Omental fat pad (tissue), 4 donors: Measurements from ENCODE around the gene CORIN. TPM values are rescaled to one million over a fixed set of nuclear protein-coding genes. Genes with fewer than 3 reads are reported as not detected.

Source experiments
- ATAC-seq: fragments of 150-250 bp; one replicate; pipeline ENCODE4 v1.9.1; 2016; ENCODE audit warnings: mild to moderate bottlenecking, moderate library complexity; ENCODE audit not compliant: low FRiP score
- DNase-seq: peaks from one replicate; pipeline ENCODE4 v3.0.0-alpha.2; 2019; ENCODE audit warnings: low spot score
- total RNA-seq, 4 donors: library from RNA; depleted of rRNA; stranded (reverse); fragments of >200 nt; gene quantifications; one replicate each; pipeline ENCODE4 v1.1.0, GENCODE V29; 2016
- TF ChIP-seq, protein P1 (sequence below), 3 donors: fragments of 450-650 bp; IDR thresholded peaks; one replicate each; pipeline ENCODE4 v1.5.1; 2016 to 2017; ENCODE audit warnings: antibody characterized with exemption in 3 of 3, mild to moderate bottlenecking in 3 of 3, moderate library complexity in 2 of 3

Gene CORIN
- total RNA-seq, 4 donors from 2014 or later: 0.28 to 0.48 TPM; not detected in 2

DNA sequence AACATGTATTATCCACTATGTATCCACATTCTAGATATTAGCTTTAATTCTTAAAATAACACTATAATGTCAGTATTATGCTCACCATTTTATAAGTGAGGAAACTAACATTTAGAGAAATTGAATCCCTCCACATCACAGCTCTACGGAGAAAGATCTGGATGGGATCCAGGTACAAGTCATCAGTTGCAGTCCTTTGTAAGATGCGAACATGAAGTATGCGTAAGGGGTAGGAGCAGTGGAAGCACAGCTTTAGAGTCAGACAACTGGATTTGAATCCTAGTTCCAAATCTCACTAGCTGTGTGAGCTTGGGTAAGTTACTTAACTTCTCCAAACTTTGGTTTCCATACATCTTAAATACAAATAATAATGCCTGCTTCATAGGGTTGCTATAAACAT, 190.3 kb downstream of the CORIN start:
- TF ChIP-seq, protein P1, sequence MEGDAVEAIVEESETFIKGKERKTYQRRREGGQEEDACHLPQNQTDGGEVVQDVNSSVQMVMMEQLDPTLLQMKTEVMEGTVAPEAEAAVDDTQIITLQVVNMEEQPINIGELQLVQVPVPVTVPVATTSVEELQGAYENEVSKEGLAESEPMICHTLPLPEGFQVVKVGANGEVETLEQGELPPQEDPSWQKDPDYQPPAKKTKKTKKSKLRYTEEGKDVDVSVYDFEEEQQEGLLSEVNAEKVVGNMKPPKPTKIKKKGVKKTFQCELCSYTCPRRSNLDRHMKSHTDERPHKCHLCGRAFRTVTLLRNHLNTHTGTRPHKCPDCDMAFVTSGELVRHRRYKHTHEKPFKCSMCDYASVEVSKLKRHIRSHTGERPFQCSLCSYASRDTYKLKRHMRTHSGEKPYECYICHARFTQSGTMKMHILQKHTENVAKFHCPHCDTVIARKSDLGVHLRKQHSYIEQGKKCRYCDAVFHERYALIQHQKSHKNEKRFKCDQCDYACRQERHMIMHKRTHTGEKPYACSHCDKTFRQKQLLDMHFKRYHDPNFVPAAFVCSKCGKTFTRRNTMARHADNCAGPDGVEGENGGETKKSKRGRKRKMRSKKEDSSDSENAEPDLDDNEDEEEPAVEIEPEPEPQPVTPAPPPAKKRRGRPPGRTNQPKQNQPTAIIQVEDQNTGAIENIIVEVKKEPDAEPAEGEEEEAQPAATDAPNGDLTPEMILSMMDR (IDR thresholded peaks at IDR 0.05): no peak
- DNase-seq (no peak), ATAC-seq (no peak)

DNA sequence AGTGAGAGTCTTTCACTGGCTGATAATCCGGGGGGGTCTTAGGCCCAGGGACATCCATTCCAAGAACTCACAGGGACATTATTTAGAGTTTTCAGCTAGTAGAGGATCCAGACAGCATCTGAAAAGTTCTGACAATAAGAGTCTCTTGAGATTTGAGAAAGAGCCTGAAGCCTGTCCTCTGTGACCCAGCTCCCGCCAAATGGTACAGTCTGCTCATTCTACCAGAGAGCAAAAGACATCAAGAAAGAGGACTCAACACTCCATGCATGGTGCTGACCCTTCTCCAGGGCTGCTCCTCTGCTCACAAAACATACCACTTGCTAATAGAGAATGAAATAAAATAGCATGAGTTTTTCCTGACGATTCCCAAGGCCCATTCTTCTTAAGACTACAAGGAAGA, 190.8 kb downstream of the CORIN start:
- ATAC-seq (no peak), DNase-seq (no peak)
- TF ChIP-seq, protein P1 (IDR thresholded peaks at IDR 0.05): no peak

DNA sequence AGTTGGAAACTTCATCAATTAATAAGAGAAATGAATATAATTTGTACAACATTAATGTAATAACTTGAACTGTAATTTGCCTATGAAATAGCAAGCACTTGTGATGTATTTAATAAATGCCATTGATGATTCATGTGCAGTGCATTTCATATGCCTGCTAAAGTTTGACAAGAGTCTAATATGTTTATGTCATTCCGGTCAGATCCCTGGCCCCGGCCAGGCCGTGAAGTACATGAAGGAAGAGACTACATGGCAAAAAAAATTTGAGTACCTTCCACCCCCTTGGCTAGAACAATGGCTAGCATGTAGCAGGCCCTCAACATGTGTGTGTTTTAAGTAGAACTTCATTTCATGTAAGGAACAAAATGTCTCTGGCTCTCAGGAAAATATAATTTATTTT, 191.5 kb downstream of the CORIN start:
- TF ChIP-seq, protein P1 (IDR thresholded peaks at IDR 0.05): no peak
- no peak for DNase-seq

DNA sequence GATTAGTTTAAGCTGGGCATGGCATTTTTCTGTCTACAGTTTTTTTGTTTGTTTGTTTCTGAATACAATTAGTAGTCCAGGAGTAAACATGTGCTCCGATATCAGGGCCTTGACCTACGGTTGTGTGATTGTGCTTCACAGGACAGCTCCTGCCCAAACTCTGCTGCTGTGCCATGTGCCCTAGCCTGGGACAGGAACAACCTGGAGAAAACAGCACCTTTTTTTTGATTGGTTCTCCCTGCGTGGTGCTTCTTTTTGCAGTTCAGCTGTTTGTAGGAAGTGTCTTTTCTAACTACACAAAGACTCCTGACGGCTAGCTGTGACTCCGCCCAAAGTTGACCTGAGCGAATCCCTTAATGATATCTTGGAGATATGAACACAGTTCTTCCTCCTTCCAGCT, 194.0 kb downstream of the CORIN start:
- DNase-seq (no peak), ATAC-seq (no peak)
- TF ChIP-seq, protein P1 (IDR thresholded peaks at IDR 0.05): no peak

More for the DNA sequence above, 191.5 kb downstream of the CORIN start:
- ATAC-seq: no peak

DNA sequence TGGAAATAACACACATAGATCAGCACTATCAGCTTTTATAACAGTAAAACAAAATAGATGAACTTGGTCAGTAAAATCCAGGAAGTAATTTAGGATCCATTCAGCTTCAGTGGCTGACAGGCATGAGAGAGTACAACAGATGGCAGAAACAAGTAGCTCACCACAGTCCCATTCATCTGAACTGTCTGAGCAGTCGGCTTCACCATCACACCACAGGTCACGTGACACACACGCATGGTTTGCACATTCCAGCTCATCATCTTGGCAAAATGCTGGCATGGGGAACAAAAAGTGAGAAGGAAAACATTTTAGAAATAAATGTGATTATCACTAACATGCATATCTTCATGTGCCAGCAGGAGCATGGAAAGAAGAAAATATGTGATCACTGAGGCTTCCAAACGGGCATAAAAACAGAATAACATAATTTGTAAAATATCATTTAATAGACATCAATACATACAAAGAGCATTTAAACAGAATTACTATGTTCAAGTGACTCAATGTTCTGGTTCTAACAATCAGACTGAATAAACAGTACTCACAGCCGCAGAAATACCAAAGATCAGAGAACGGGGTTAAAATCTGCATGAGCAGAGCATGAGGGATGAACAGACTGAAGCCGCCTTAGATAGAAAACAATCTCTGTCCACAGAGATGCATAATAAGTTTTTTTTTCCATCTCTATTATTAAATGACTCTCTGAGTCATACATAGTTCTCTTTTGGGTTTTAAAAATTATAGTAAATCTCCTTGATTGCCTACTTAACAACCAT, 194.7 kb downstream of the CORIN start:
- TF ChIP-seq, protein P1 (IDR thresholded peaks at IDR 0.05): no peak
- ATAC-seq (no peak), DNase-seq (no peak)

DNA sequence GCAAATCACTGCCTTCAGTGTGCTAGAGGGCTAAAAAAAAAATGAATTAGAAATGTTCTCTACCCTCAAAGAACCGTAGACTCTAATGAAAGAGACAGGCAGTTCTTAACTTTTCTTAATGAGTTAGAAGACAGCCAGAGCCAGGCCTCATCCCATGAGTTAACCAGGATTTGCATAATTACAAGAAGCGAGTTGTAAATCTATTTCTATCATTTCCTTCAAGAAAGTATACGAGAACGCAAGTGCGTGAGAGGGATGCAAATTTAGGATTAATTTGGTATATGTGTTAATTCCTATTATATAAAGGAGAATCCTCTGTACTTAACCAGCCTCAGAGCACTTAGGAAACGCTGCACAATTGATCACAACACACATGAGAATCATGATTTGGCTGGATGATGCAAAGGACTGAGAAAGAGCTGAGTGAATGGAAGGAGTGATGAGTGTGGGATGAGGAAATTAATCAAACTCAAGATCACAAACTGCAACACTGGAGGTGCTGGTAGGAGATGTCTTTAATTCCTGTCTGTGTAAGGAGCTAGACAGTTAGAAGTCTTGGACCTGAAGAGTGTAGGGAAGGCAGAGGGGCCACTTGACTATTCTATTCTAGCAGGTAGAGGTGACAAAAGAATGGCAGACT, 195.6 kb downstream of the CORIN start:
- no peak for ATAC-seq

More for the DNA sequence above, 195.6 kb downstream of the CORIN start:
- DNase-seq: no peak
- TF ChIP-seq, protein P1 (IDR thresholded peaks at IDR 0.05): no peak
